Neuron (in vitro differentiated cells): ENCODE data around the gene GPRIN1.

Source experiments
- H2AFZ ChIP-seq: one replicate; pipeline ENCODE4 v1.6.1; 2013; ENCODE audit warnings: low read depth, mild to moderate bottlenecking, inconsistent platforms, low read length, moderate library complexity
- H3K27me3 ChIP-seq: one replicate; pipeline ENCODE4 v1.6.1; 2013; ENCODE audit warnings: low read length; ENCODE audit not compliant: insufficient read depth
- H3K36me3 ChIP-seq: one replicate; pipeline ENCODE4 v1.6.1; 2013; ENCODE audit warnings: low read length; ENCODE audit not compliant: insufficient read depth
- H3K4me1 ChIP-seq: one replicate; pipeline ENCODE4 v1.6.1; 2013; ENCODE audit warnings: low read length; ENCODE audit not compliant: insufficient read depth
- H3K4me3 ChIP-seq: 2 replicates; pipeline ENCODE4 v1.5.1; 2013; ENCODE audit warnings: mild to moderate bottlenecking, low read length, moderate library complexity
- H3K9me3 ChIP-seq: one replicate; pipeline ENCODE4 v1.6.1; 2013; ENCODE audit warnings: low read length

The GPRIN1 gene

DNA sequence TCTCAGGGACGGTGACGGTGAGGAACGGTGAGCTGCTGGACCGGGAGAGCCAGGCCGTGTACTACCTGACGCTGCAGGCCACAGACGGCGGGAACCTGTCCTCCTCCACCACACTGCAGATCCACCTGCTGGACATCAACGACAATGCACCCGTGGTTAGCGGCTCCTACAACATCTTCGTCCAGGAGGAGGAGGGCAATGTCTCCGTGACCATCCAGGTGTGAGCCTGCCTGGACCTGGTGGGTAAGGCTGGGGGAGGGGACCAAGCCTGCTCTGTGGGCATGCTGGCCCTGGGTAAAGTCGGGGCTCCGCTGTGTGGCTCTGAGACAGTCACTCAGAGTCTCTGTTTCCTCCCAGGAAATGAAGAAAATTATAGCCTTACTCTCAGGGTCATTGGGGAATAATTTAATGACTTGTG lies 31.6 kb downstream of the GPRIN1 start:
- Histone ChIP-seq H3K9me3 (no peaks in the 10 kb centered on the region), H3K27me3 (no peaks in the 10 kb centered on the region), H2AFZ (no peak overlapping the region), H3K36me3 (no peaks in the 10 kb centered on the region), H3K4me1 (peaks cover 2% of the 10 kb centered on the region), H3K4me3 (no peak overlapping the region)

GRCh38 chr5:176577312-176578176 lies 32.4 kb downstream of the GPRIN1 start:
- Histone ChIP-seq H3K36me3 (no peaks in the 10 kb centered on the region), H3K27me3 (peaks cover 1% of the 10 kb centered on the region), H3K4me3 (no peak overlapping the region), H3K9me3 (no peaks in the 10 kb centered on the region), H3K4me1 (peaks cover 2% of the 10 kb centered on the region), H2AFZ (no peak overlapping the region)

- Histone ChIP-seq H3K9me3 (no peaks in the 10 kb centered on the region), H2AFZ (no peak overlapping the region), H3K27me3 (peaks cover 3% of the 10 kb centered on the region), H3K4me1 (peaks cover 2% of the 10 kb centered on the region), H3K36me3 (no peaks in the 10 kb centered on the region), H3K4me3 (no peak overlapping the region)
Measured at GRCh38 chr5:176575488-176576422, 34.2 kb downstream of the GPRIN1 start.

- H3K9me3 ChIP-seq, result no peaks in the 10 kb centered on the region
- H3K4me1 ChIP-seq, result peaks cover 2% of the 10 kb centered on the region
- H2AFZ ChIP-seq, result no peak overlapping the region
- no peak overlapping the region for H3K4me3 ChIP-seq
- H3K36me3 ChIP-seq, result no peaks in the 10 kb centered on the region
- H3K27me3 ChIP-seq, result peaks cover 3% of the 10 kb centered on the region
Measured at GRCh38 chr5:176575066-176575465, 34.9 kb downstream of the GPRIN1 start.

DNA sequence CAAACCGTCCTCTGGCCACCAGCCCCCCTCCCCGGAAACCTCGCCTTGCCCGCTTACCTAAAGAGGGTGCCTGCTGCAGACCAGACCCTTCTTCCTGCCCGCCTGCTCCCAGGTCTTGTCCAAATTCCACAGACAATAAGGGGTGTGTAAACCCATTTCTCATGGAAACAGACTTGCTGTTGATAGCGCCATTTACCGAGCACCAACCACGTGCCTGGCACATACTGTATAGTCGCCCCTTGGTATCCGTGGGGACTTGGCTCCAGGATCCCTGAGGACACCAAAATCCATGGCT lies 35.7 kb downstream of the GPRIN1 start:
- peaks cover 2% of the 10 kb centered on the region for H3K4me1 ChIP-seq
- no peaks in the 10 kb centered on the region for H3K36me3 ChIP-seq
- H3K9me3 ChIP-seq, result no peaks in the 10 kb centered on the region
- H3K4me3 ChIP-seq, result no peak overlapping the region
- H3K27me3 ChIP-seq, result peaks cover 3% of the 10 kb centered on the region
- H2AFZ ChIP-seq, result no peak overlapping the region

- Histone ChIP-seq H3K4me3 (no peak overlapping the region), H2AFZ (no peak overlapping the region), H3K4me1 (peaks cover 2% of the 10 kb centered on the region), H3K27me3 (peaks cover 3% of the 10 kb centered on the region), H3K9me3 (no peaks in the 10 kb centered on the region), H3K36me3 (no peaks in the 10 kb centered on the region)
Measured at GRCh38 chr5:176573564-176574296, 36.2 kb downstream of the GPRIN1 start.

DNA sequence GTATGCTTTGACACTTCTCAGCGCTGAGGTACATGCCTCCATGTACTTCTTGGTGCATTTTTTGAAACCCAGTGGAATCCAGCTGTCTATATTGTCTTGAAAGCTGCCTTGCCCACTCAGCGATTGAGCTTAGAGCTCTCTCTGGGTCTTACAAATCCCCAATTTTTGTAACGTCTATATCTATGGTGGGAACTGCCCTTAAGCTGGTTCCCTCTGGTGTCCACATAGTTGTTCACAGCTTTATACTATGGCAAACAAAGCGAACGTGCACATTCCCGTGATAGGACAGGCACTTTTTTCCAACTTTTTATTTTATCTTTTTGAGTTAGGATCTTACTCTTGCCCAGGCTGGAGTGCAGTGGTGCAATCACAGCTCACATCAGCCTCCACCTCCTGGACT lies 39.9 kb downstream of the GPRIN1 start:
- Histone ChIP-seq H3K9me3 (peaks cover 3% of the 10 kb centered on the region), H3K4me3 (no peak overlapping the region), H3K27me3 (peaks cover 3% of the 10 kb centered on the region), H3K4me1 (no peaks in the 10 kb centered on the region), H3K36me3 (no peaks in the 10 kb centered on the region), H2AFZ (no peak overlapping the region)

GRCh38 chr5:176568657-176569056 lies 41.3 kb downstream of the GPRIN1 start:
- Histone ChIP-seq H3K4me1 (no peaks in the 10 kb centered on the region), H3K4me3 (no peak overlapping the region), H3K36me3 (no peaks in the 10 kb centered on the region), H2AFZ (no peak overlapping the region), H3K9me3 (peaks cover 3% of the 10 kb centered on the region), H3K27me3 (peaks cover 3% of the 10 kb centered on the region)

DNA sequence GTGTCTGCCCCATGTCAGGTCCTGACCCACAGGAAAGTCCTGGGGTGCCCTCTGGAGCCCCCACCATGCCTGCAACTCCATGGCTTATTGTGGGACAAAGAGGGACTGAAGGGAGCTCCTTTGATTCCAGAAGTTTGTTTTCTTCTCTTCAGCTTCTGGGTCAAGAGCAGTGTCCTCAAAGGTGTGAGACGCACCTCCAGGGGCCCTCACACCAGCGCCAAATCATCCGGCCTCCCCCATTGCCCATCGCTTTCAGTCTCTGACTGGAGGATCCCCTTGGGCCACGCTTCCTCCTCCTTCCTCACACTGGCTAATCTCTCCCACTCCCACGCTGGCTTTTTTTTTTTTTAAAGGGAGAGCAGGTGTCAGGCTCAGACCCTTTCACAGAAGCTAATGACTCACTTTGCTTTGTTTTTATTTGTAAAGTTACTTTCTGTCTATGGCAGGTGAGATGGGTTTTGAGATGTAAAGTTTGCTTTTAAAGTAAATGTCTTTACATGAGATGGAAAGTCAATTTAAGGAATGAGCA lies 44.1 kb downstream of the GPRIN1 start:
- H3K4me1 ChIP-seq, result no peaks in the 10 kb centered on the region
- no peak overlapping the region for H2AFZ ChIP-seq
- H3K9me3 ChIP-seq, result peaks cover 3% of the 10 kb centered on the region
- no peaks in the 10 kb centered on the region for H3K36me3 ChIP-seq
- no peaks in the 10 kb centered on the region for H3K27me3 ChIP-seq
- no peak overlapping the region for H3K4me3 ChIP-seq

DNA sequence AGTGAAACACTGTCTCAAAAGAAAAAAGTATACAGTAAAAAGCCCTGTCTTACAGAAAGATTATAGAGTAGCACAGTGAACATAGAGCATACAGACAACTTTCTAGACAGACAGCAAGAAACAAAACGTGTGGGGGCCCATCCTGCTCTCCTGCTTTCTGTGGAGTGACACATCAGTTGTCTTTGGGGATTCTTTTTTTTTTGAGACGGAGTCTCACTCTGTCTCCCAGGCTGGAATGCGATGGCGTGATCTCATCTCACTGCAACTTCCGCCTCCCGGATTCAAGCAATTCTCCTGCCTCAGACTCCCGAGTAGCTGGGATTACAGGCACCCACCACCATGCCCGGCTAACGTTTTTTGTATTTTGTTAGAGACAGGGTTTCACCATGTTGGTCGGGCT lies 46.0 kb downstream of the GPRIN1 start:
- Histone ChIP-seq H2AFZ (no peak overlapping the region), H3K36me3 (no peaks in the 10 kb centered on the region), H3K27me3 (no peaks in the 10 kb centered on the region), H3K9me3 (peaks cover 3% of the 10 kb centered on the region), H3K4me3 (no peak overlapping the region), H3K4me1 (no peaks in the 10 kb centered on the region)

DNA sequence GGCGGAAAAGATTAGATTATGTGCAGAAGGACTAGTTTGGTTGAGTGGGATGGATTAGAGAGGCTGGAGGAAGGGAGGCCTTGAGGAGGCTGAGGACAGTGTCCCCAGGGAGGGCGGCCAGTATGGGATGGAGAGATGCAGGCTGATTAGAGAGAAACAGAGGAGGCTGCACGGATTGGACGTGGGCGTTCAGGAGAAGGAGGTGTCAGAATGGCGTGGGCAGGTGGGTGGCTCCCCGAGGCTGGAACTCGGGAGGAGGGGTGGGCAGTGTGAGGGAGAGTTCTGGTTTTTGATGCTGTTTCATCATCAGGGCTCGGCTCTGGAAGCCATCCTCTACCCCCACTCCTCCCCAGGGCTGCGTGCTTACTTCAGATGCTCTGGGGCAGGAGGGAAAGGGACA lies 47.8 kb downstream of the GPRIN1 start:
- H3K9me3 ChIP-seq, result peaks cover 3% of the 10 kb centered on the region
- H2AFZ ChIP-seq, result no peak overlapping the region
- no peak overlapping the region for H3K4me3 ChIP-seq
- no peaks in the 10 kb centered on the region for H3K27me3 ChIP-seq
- H3K36me3 ChIP-seq, result no peaks in the 10 kb centered on the region
- no peaks in the 10 kb centered on the region for H3K4me1 ChIP-seq

DNA sequence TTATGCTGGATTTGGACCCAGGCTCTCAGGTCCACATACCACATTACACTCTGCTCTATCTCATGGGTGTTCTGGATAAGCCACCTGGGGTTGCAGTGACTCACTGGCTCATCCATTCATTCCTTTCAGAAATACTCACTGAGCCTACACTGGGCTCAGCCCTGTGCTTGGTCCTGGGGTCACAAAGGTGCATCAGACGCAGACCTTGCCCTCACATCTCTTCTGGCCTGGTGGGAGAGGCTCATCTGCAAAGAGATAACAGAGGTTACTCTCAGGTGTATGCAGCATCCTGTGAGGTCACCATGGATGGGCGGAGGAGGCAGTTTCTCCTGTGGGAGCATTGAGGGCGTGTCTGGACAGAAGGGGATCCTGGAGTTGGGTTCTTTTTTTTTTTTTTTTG lies 48.7 kb downstream of the GPRIN1 start:
- Histone ChIP-seq H3K9me3 (no peaks in the 10 kb centered on the region), H2AFZ (no peak overlapping the region), H3K4me3 (no peak overlapping the region), H3K36me3 (no peaks in the 10 kb centered on the region), H3K4me1 (no peaks in the 10 kb centered on the region), H3K27me3 (no peaks in the 10 kb centered on the region)

GRCh38 chr5:176560364-176560763 lies 49.6 kb downstream of the GPRIN1 start:
- Histone ChIP-seq H3K36me3 (no peaks in the 10 kb centered on the region), H3K4me1 (no peaks in the 10 kb centered on the region), H3K4me3 (no peak overlapping the region), H2AFZ (no peak overlapping the region), H3K9me3 (no peaks in the 10 kb centered on the region), H3K27me3 (no peaks in the 10 kb centered on the region)
